Measurements from ENCODE around the gene CASZ1. TPM values are rescaled to one million over a fixed set of nuclear protein-coding genes. Genes with fewer than 3 reads are reported as not detected.

CASZ1 gene
- total and polyA plus RNA-seq, 10 of the 15 experiments (the other 5 are each of a cell fraction or from before 2014, with no cell fraction given), result 0.52 to 9.8 (median 3.7) TPM

DNA sequence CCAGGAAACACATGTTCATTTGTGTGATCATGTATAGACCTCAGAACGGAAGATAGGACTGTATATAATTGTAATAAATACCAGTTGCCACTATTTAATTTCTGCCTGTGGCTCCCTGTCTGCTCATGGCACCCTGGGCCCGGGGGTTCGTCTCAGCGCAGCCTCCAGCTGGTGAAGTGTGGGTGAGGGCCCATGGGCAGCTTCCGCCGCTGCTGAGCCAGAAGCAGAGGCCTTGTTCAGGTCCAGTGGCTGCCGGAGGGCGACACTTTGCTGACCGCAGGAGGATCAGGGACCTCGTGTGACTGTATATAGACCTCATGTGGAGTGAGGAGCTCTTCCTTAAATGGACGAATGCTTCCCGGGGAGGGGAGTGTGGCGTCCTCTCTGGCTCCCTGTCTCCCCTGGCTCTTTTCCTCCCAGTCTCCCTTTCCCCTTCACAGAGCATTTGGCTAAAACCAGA, 165.8 kb downstream of the CASZ1 start:
- RAD21 ChIA-PET (ENCODE audit: unreplicated experiment), result no interaction called here
- H2AFZ ChIP-seq (ENCODE audit: control insufficient read depth, low read depth, low read length), result no peak overlapping the region
- H3K4me1 ChIP-seq (ENCODE audit: control insufficient read depth, insufficient read depth, low read length), result no peaks in the 10 kb centered on the region
- no peaks in the 10 kb centered on the region for H3K79me2 ChIP-seq (ENCODE audit: control insufficient read depth, insufficient read depth, low read length)
- ATAC-seq (no peak), FAIRE-seq (no peak), DNase-seq (ENCODE audit: low read depth, low spot score) (no peak)
- H3K4me3 ChIP-seq, result no peak overlapping the region
- POLR2A ChIA-PET, result no interaction called here
- peaks cover 2 to 3% of the 10 kb centered on the region in 2 experiments; a peak in 2 of 4 replicates for H3K36me3 ChIP-seq (ENCODE audit: control insufficient read depth in 2 of 2, insufficient read depth in 2 of 2, low read length in 1 of 2)
- no peaks in the 10 kb centered on the region for H4K20me1 ChIP-seq (ENCODE audit: control insufficient read depth, insufficient read depth)
- H3K9me3 ChIP-seq (replicated peaks; ENCODE audit: control insufficient read depth, insufficient read depth, low read length), result no peaks in the 10 kb centered on the region
- TF ChIP-seq, protein P1, sequence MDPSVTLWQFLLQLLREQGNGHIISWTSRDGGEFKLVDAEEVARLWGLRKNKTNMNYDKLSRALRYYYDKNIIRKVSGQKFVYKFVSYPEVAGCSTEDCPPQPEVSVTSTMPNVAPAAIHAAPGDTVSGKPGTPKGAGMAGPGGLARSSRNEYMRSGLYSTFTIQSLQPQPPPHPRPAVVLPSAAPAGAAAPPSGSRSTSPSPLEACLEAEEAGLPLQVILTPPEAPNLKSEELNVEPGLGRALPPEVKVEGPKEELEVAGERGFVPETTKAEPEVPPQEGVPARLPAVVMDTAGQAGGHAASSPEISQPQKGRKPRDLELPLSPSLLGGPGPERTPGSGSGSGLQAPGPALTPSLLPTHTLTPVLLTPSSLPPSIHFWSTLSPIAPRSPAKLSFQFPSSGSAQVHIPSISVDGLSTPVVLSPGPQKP (IDR thresholded peaks at IDR 0.05; ENCODE audit: low read depth, low read length), result no peak
- no peak for TF ChIP-seq SPI1 (IDR thresholded peaks at IDR 0.05; ENCODE audit: borderline replicate concordance, insufficient read depth, low read depth, low read length)
- no peak for TF ChIP-seq TCF12 (IDR thresholded peaks at IDR 0.05; ENCODE audit: low read depth, low read length)
- no peak for TF ChIP-seq PAX5 (IDR thresholded peaks at IDR 0.05; ENCODE audit: borderline replicate concordance, low read depth, low read length)
- no peak for TF ChIP-seq RCOR1 (conservative IDR thresholded peaks at IDR 0.05; ENCODE audit: low read depth, low read length)
- TF ChIP-seq ESRRA (IDR thresholded peaks at IDR 0.05; ENCODE audit: low read length), result no peak
- TF ChIP-seq SMAD5 (IDR thresholded peaks at IDR 0.05; ENCODE audit: low read depth), result no peak
- TF ChIP-seq, protein P2, sequence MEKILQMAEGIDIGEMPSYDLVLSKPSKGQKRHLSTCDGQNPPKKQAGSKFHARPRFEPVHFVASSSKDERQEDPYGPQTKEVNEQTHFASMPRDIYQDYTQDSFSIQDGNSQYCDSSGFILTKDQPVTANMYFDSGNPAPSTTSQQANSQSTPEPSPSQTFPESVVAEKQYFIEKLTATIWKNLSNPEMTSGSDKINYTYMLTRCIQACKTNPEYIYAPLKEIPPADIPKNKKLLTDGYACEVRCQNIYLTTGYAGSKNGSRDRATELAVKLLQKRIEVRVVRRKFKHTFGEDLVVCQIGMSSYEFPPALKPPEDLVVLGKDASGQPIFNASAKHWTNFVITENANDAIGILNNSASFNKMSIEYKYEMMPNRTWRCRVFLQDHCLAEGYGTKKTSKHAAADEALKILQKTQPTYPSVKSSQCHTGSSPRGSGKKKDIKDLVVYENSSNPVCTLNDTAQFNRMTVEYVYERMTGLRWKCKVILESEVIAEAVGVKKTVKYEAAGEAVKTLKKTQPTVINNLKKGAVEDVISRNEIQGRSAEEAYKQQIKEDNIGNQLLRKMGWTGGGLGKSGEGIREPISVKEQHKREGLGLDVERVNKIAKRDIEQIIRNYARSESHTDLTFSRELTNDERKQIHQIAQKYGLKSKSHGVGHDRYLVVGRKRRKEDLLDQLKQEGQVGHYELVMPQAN (conservative IDR thresholded peaks at IDR 0.05), result no peak
- TF ChIP-seq, protein P3, sequence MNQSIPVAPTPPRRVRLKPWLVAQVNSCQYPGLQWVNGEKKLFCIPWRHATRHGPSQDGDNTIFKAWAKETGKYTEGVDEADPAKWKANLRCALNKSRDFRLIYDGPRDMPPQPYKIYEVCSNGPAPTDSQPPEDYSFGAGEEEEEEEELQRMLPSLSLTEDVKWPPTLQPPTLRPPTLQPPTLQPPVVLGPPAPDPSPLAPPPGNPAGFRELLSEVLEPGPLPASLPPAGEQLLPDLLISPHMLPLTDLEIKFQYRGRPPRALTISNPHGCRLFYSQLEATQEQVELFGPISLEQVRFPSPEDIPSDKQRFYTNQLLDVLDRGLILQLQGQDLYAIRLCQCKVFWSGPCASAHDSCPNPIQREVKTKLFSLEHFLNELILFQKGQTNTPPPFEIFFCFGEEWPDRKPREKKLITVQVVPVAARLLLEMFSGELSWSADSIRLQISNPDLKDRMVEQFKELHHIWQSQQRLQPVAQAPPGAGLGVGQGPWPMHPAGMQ (IDR thresholded peaks at IDR 0.05; ENCODE audit: borderline replicate concordance), result no peak
- TF ChIP-seq STAT3 (IDR thresholded peaks at IDR 0.05; ENCODE audit: low read depth, low read length), result no peak
- no peak overlapping the region for H3K9ac ChIP-seq (ENCODE audit: control insufficient read depth, insufficient read depth, low read length)
- no peak overlapping the region for H3K27ac ChIP-seq (ENCODE audit: control insufficient read depth, insufficient read depth)
- SMC1A ChIA-PET (ENCODE audit: uncharacterized antibody, unreplicated experiment), result interaction anchor here (1.1 kb wide), 1 partner anchor 120 kb away, joined by 3 read pairs; no protein-coding TSS in a partner anchor
- intact Hi-C loops (cut with micrococcal nuclease; ENCODE audit: unreplicated experiment) (no loop called here), in situ Hi-C loops (cut with MboI) (no loop called here)
- no TSS peak for BruUV-seq (replicated peaks)
- H3K4me2 ChIP-seq (ENCODE audit: control insufficient read depth, insufficient read depth), result no peak overlapping the region
- CTCF ChIA-PET, result no interaction called here
- H3K27me3 ChIP-seq (replicated peaks in 1 of 2; ENCODE audit: control insufficient read depth in 2 of 2, insufficient read depth in 2 of 2, low read length in 1 of 2), result no peaks in the 10 kb centered on the region
- WGBS (ENCODE audit: insufficient coverage, insufficient replicate concordance, low lambda C conversion rate, missing lambda C conversion rate), result 97% methylated on average over 13 of the region's 13 CpGs
